DMS114 treated with DMSO at 0.1 percent for 48 hours (cell line): ENCODE data around the gene OR10K2.

Experiments
- DNase-seq: peaks from one replicate; lab custom pipeline; 2025; ENCODE audit not compliant: unreplicated experiment; lab: John Stamatoyannopoulos, UW

The OR10K2 gene

DNA sequence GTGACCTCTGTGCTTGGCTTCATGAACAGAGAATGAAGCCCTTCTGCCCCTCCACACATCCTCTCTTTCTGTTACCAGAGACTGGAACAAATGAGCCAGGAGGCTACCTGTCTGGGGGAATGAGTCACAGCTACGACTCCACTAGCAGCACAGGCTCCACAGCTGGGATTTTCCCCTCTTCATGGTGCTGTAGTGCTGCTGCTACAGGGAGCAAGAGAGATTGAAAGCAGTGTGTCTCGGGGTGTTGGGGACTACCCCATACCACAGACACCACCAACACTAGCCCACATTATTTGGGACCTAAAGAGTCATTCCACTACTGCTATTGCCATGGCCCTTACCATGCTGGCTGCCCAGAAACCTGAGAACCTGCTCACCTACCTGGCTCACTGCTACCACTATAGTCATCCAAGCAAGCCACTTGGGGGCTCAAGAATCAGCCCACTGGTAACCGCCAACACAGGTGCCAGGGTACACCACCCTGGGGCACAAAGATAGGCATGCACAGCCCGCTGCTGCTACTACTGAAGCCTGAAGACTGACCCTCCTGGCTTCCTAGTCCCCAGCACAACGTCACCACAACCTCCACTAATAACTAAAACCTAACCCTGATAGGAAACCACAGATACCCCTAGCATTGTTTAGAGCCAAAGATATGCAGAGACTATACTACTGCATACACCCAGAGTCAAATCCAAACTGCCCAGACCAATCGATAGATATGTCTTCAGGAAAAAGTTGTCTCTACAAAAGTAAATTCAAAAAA, 54.7 kb downstream of the OR10K2 start:
- no peak for DNase-seq
